GM23338 (cell line): ENCODE measurements around the gene INPP4A. TPM values are rescaled to one million over a fixed set of nuclear protein-coding genes. Genes with fewer than 3 reads are reported as not detected.

Source experiments
- ATAC-seq: fragments of 200-7000 bp; cut with Tn5 transposase; 3 replicates; pipeline ENCODE4 v1.9.1; 2020
- DNase-seq: peaks from one replicate; pipeline ENCODE4 v3.0.0-alpha.2; 2015; ENCODE audit warnings: low spot score
- H2AFZ ChIP-seq: fragments of 200-600 bp; sonication (generic); 2 replicates; pipeline ENCODE4 v1.8.0; 2016; ENCODE audit warnings: antibody characterized with exemption, mild to moderate bottlenecking, moderate library complexity
- H3F3A ChIP-seq: fragments of 200-600 bp; sonication (generic); replicated peaks from 2 replicates; pipeline ENCODE4 v1.8.0; 2017; ENCODE audit warnings: antibody characterized with exemption, mixed run types, low read depth
- H3K27ac ChIP-seq: fragments of 200-600 bp; sonication (generic); 2 replicates; pipeline ENCODE4 v1.6.1; 2016; ENCODE audit warnings: low read depth
- H3K27me3 ChIP-seq: fragments of 200-600 bp; sonication (generic); 2 replicates; pipeline ENCODE4 v1.8.0; 2016; ENCODE audit warnings: mild to moderate bottlenecking, mixed run types, moderate library complexity; ENCODE audit not compliant: insufficient read depth
- H3K36me3 ChIP-seq: fragments of 200-600 bp; sonication (generic); 2 replicates; pipeline ENCODE4 v1.8.0; 2016; ENCODE audit warnings: mild to moderate bottlenecking; ENCODE audit not compliant: insufficient read depth
- H3K4me1 ChIP-seq: fragments of 200-600 bp; sonication (generic); 2 replicates; pipeline ENCODE4 v1.8.0; 2016; ENCODE audit warnings: mild to moderate bottlenecking, moderate library complexity; ENCODE audit not compliant: insufficient read depth
- H3K4me2 ChIP-seq: fragments of 200-600 bp; sonication (generic); 2 replicates; pipeline ENCODE4 v1.7.1; 2017; ENCODE audit warnings: mixed run types
- H3K4me3 ChIP-seq: fragments of 200-600 bp; sonication (generic); 2 replicates; pipeline ENCODE4 v1.6.1; 2016; ENCODE audit warnings: mixed run types
- H3K79me2 ChIP-seq: fragments of 200-600 bp; sonication (generic); replicated peaks from 2 replicates; pipeline ENCODE4 v1.8.0; 2017; ENCODE audit warnings: mild to moderate bottlenecking; ENCODE audit not compliant: insufficient read depth
- H3K9me2 ChIP-seq: fragments of 200-600 bp; sonication (generic); 2 replicates; pipeline ENCODE4 v1.8.0; 2017; ENCODE audit not compliant: insufficient read depth
- H4K20me1 ChIP-seq: fragments of 200-600 bp; sonication (generic); replicated peaks from 2 replicates; pipeline ENCODE4 v1.8.0; 2017; ENCODE audit warnings: mild to moderate bottlenecking; ENCODE audit not compliant: insufficient read depth
- H3K27ac Mint-ChIP-seq: 2 replicates; pipeline ENCODE4 v1.8.0; 2020; ENCODE audit warnings: inconsistent platforms, mild to moderate bottlenecking, moderate library complexity, mixed read lengths
- H3K27me3 Mint-ChIP-seq: 3 replicates; pipeline ENCODE4 v1.8.0; 2022; ENCODE audit warnings: low read depth, mild to moderate bottlenecking, moderate library complexity, mixed read lengths, inconsistent platforms; ENCODE audit not compliant: insufficient read depth, poor library complexity
- H3K36me3 Mint-ChIP-seq: 3 replicates; pipeline ENCODE4 v1.8.0; 2021; ENCODE audit warnings: low read depth, mild to moderate bottlenecking, inconsistent platforms, moderate library complexity, mixed read lengths
- H3K4me1 Mint-ChIP-seq: 3 replicates; pipeline ENCODE4 v1.8.0; 2020; ENCODE audit warnings: mild to moderate bottlenecking, inconsistent platforms, mixed read lengths
- H3K4me3 Mint-ChIP-seq: 3 replicates; pipeline ENCODE4 v1.8.0; 2021; ENCODE audit warnings: moderate library complexity, mild to moderate bottlenecking, inconsistent platforms, mixed read lengths
- H3K9me3 Mint-ChIP-seq: 3 replicates; pipeline ENCODE4 v1.8.0; 2020; ENCODE audit warnings: moderate library complexity, mild to moderate bottlenecking, inconsistent platforms, mixed read lengths
- CREB1 ChIP-seq: fragments of 250-450 bp; sonication (Bioruptor Pico); IDR thresholded peaks from 2 replicates; pipeline ENCODE4 v1.5.0; 2020; ENCODE audit warnings: low read depth, mild to moderate bottlenecking, moderate library complexity
- CTCF ChIP-seq, 2 experiments: fragments of 200-600 bp in 1 of 2; sonication (generic) in 1 of 2; conservative IDR thresholded peaks; 2 replicates each; pipeline versions ENCODE4 v1.5.1 to v1.6.1; 2016 to 2017; ENCODE audit warnings: antibody characterized with exemption in 2 of 2, low read depth in 2 of 2, mild to moderate bottlenecking in 2 of 2, moderate library complexity in 1 of 2
- ETS1 ChIP-seq: IDR thresholded peaks from 2 replicates; pipeline ENCODE4 v1.6.1; 2016; ENCODE audit warnings: antibody characterized with exemption
- NANOG ChIP-seq: IDR thresholded peaks from 2 replicates; pipeline ENCODE4 v1.6.1; 2016; ENCODE audit warnings: antibody characterized with exemption, borderline replicate concordance
- POLR2AphosphoS5 ChIP-seq: IDR thresholded peaks from 2 replicates; pipeline ENCODE4 v1.6.1; 2016; ENCODE audit warnings: antibody characterized with exemption, low read depth
- REST ChIP-seq: IDR thresholded peaks from one replicate; pipeline ENCODE4 v1.6.1; 2018; ENCODE audit warnings: antibody characterized with exemption; ENCODE audit not compliant: unreplicated experiment
- ZNF114 ChIP-seq: fragments of 250-450 bp; sonication (Bioruptor Pico); IDR thresholded peaks from 2 replicates; pipeline ENCODE4 v1.5.0; 2020; ENCODE audit warnings: mild to moderate bottlenecking, moderate library complexity
- ZNF331 ChIP-seq: fragments of 250-450 bp; sonication (Bioruptor Pico); IDR thresholded peaks from 2 replicates; pipeline ENCODE4 v1.5.0; 2020; ENCODE audit warnings: low read depth, mild to moderate bottlenecking, moderate library complexity
- ZNF462 ChIP-seq: fragments of 250-450 bp; sonication (Bioruptor Pico); IDR thresholded peaks from 2 replicates; pipeline ENCODE4 v1.5.0; 2020; ENCODE audit warnings: mild to moderate bottlenecking, moderate library complexity
- polyA plus RNA-seq: library from polyadenylated mRNA; unstranded; fragments of >200 nt; fragmentation: Nextera tagmentation; extraction: Ambion mirVana; gene quantifications from 2 replicates; pipeline ENCODE4 v1.2.1, GENCODE V29; 2016
- total RNA-seq: library from RNA; depleted of rRNA; stranded (reverse); fragments of >200 nt; shearing (Covaris generic); gene quantifications from 2 replicates; pipeline ENCODE4 v1.2.3, GENCODE V29; 2014

Gene INPP4A
- total and polyA plus RNA-seq, 2 experiments from 2014 or later: 8.5 to 36.9 TPM

- TF ChIP-seq REST (no peak), ETS1 (no peak), CREB1 (CRISPR knock-in tag) (no peak), NANOG (no peak), POLR2AphosphoS5 (no peak), ZNF114 (CRISPR knock-in tag) (no peak)
These were observed 69.5 kb downstream of the INPP4A start (continued) for GRCh38 chr2:98514096-98514639.

GRCh38 chr2:98514879-98515249, 70.2 kb downstream of the INPP4A start:
- no peak for ATAC-seq
- TF ChIP-seq CTCF (conservative IDR thresholded peaks at IDR 0.05; ENCODE audit: low read depth in 2 of 2) (no peak), NANOG (no peak), ZNF331 (CRISPR knock-in tag) (no peak), ZNF462 (CRISPR knock-in tag) (no peak), ZNF114 (CRISPR knock-in tag) (no peak), CREB1 (CRISPR knock-in tag) (no peak), POLR2AphosphoS5 (no peak)

More at GRCh38 chr2:98514879-98515249, 70.2 kb downstream of the INPP4A start:
- peaks cover 30% of the 10 kb centered on the region for H3K4me1 Mint-ChIP-seq
- Histone ChIP-seq H3K4me3 (no peak overlapping the region), H3K4me1 (no peaks in the 10 kb centered on the region), H3K79me2 (peaks cover 19% of the 10 kb centered on the region), H4K20me1 (peaks cover 14% of the 10 kb centered on the region), H2AFZ (no peak overlapping the region), H3F3A (no peaks in the 10 kb centered on the region), H3K36me3 (no peaks in the 10 kb centered on the region), H3K4me2 (no peak overlapping the region), H3K9me2 (0 out of 2 replicates have a peak, but pooled peaks cover 4% of the 10 kb centered on the region), H3K27me3 (no peaks in the 10 kb centered on the region), H3K27ac (no peak overlapping the region)
- H3K36me3 Mint-ChIP-seq: peaks cover 4% of the 10 kb centered on the region; the same call in 2 of the 3 replicates
- H3K27me3 Mint-ChIP-seq: peaks cover 2% of the 10 kb centered on the region
- H3K27ac Mint-ChIP-seq: peak overlapping the region; percentile 38; the same call in 1 of the 2 replicates
- H3K9me3 Mint-ChIP-seq: no peaks in the 10 kb centered on the region
- no peak overlapping the region for H3K4me3 Mint-ChIP-seq
- no peak for DNase-seq
